Stimulated activated CD4-positive, alpha-beta T cell treated with anti-CD3 and anti-CD28 coated beads, Interleukin-1b, Interleukin-23, amount 100 ng/mL, for 1 hour (primary cell): ENCODE results near the gene EDIL3.

Experiments
- DNase-seq, 2 donors: peaks; one replicate each; pipeline ENCODE4 v3.0.0-alpha.2; 2020; ENCODE audit warnings: low read depth in 2 of 2

EDIL3 gene

GRCh38 chr5:84259283-84260045 is 125.2 kb downstream of the EDIL3 start:
- DNase-seq: no peak

DNA sequence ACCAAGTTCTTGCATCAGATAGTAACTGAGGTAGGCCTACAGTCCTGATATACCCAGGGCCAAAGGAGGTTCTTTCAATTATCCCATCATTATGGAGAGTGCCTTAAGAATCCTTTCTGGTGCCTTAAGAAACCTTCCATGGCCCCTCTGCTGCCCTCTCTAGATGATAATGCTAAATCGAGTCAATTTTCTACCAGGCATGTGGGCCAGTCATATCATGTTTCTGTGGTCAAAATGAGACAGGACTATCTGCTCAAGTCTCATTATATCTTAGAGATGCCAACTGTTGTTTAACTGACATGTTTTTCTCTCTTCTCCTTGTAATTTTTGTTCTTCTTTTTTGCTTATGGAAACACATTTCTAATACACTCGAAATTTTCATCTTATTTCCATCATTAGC is 127.6 kb downstream of the EDIL3 start:
- no peak for DNase-seq

- no peak for DNase-seq
These were observed 129.4 kb downstream of the EDIL3 start for GRCh38 chr5:84255315-84255714.

- DNase-seq: no peak
These were observed 130.7 kb downstream of the EDIL3 start for GRCh38 chr5:84253946-84254345.

- DNase-seq: no peak
These were observed 133.2 kb downstream of the EDIL3 start for GRCh38 chr5:84251503-84251902.

GRCh38 chr5:84249918-84250630 is 134.6 kb downstream of the EDIL3 start:
- no peak for DNase-seq

GRCh38 chr5:84248013-84248412 is 136.7 kb downstream of the EDIL3 start:
- no peak for DNase-seq

DNA sequence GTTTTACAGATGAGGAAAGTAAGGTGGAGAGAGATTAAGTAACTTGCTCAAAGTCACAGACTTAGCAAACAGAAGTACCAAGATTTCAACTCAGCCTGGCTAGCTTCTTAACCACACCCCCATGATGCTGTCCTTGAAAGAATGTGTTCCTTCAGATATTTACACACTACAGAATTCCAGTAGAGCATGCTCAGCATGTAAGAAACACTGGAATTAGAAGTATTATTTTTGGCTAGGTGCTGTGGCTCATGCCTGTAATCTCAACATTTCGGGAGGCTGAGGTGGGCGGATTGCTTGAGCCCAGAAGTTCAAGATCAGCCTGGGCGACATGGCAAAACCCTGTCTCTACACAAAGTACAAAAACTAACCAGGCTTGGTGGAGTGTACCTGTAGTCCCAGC is 142.4 kb downstream of the EDIL3 start:
- DNase-seq: no peak

GRCh38 chr5:84239494-84239893 is 145.2 kb downstream of the EDIL3 start:
- DNase-seq: no peak

DNA sequence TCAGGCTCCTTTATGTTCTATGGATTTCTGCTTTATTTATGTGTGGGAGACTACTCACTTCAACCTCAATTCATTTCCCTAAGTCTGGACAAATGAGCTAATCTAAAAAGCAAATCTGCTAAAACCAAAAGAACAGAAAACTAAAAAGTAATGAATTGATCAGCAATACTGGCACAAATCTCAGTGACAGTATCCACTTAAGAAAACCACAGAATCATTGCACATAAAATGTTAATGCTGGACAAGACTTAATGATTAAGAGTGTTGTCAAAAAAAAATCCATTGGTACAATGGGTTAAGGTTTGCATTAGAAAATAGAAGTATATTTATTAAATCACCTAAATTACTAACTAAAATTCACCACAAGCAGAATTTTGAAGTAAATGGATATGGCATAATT is 147.6 kb downstream of the EDIL3 start:
- no peak for DNase-seq

DNA sequence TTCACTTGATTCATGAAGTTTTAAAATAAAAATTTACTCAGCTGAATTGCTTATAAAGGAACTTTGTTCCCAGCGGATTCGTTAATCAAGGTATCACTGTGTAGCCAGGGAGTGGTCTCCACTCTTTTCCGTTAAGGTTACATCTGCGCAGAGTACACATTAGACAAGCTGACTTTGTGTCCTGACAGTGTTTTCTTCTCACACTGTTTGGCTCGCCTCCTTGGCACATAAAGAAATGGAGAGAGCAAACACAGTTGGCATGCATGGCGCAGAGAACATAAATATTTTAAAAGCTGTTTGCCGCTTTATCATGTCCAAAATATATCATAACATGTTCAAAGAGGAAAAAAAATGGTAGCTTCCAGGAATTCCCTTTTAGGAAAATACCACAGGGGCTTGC is 153.2 kb downstream of the EDIL3 start:
- DNase-seq: no peak

- no peak for DNase-seq
These were observed 155.6 kb downstream of the EDIL3 start for GRCh38 chr5:84229045-84229444.

- no peak for DNase-seq
These were observed 156.4 kb downstream of the EDIL3 start for GRCh38 chr5:84228266-84228665.

GRCh38 chr5:84227236-84227635 is 157.4 kb downstream of the EDIL3 start:
- DNase-seq: no peak

- no peak for DNase-seq
These were observed 166.1 kb downstream of the EDIL3 start for GRCh38 chr5:84218546-84218945.

GRCh38 chr5:84215521-84215920 is 169.2 kb downstream of the EDIL3 start:
- no peak for DNase-seq

GRCh38 chr5:84213861-84214260 is 170.8 kb downstream of the EDIL3 start:
- no peak for DNase-seq

- DNase-seq: no peak
These were observed 171.5 kb downstream of the EDIL3 start for GRCh38 chr5:84213212-84213611.

- no peak for DNase-seq
These were observed 179.9 kb downstream of the EDIL3 start for GRCh38 chr5:84204772-84205171.

GRCh38 chr5:84202136-84202535 is 182.5 kb downstream of the EDIL3 start:
- no peak for DNase-seq

DNA sequence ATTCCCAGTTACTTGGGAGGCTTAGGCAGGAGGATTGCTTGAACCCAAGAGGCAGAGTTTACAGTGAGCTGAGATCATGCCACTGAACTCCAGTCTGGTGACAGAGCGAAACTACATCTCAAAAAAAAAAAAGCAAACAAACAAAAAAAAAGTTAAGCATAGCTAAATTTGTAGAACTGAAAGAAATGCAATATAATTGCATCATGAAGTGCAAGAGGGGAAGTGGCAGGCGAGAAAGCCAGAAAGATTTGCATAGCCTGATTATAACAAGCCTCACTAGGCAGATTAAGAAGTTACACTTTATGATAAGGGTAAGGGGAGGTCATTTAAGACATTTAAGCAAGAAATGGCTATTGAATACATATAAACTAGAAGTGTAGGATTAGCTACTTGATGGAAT is 187.1 kb downstream of the EDIL3 start:
- DNase-seq: no peak

DNA sequence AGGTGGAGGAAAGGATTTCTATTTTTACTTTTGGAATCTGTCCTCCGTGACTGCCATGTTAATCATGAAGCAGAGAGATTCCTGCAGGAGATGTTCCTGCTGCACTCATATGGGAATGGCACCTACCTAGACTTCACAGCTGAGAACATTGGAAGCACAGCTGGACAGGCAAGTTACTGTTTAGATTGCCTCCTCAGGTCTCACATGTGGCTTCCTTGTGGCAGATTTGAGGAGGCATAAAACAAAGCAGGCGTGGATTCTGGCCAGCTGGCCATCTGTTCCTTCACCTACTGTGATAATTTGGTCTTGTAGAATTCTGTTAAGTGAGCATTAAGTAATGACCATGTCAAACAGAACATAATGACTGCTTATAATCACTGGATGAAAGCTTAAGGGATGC is 193.4 kb downstream of the EDIL3 start:
- no peak for DNase-seq

GRCh38 chr5:84184857-84185256 is 199.8 kb downstream of the EDIL3 start:
- no peak for DNase-seq
